ENCODE measurements around the gene SULT1A2. TPM values are rescaled to one million over a fixed set of nuclear protein-coding genes. Genes with fewer than 3 reads are reported as not detected.

Gene SULT1A2
- total and polyA plus RNA-seq, 2 of the 13 experiments (the other 11 are each of a cell fraction or from before 2014, with no cell fraction given), result 33.0 to 34.2 TPM

GRCh38 chr16:28596115-28596630 is 677 bp downstream of the SULT1A2 start (continued):
- TF ChIP-seq ZNF232 (CRISPR knock-in tag; IDR thresholded peaks at IDR 0.05; ENCODE audit: borderline replicate concordance) (no peak), ZNF652 (CRISPR knock-in tag; IDR thresholded peaks at IDR 0.05; ENCODE audit: borderline replicate concordance, low read depth) (no peak), ZNF501 (CRISPR knock-in tag; IDR thresholded peaks at IDR 0.05) (peak; percentile 43; the same call in 1 of the 2 replicates), SRSF4 (IDR thresholded peaks at IDR 0.05; ENCODE audit: low read depth, low read length, poor library complexity, severe bottlenecking) (no peak), KLF15 (CRISPR knock-in tag; IDR thresholded peaks at IDR 0.05; ENCODE audit: borderline replicate concordance) (no peak), BCL6 (CRISPR knock-in tag; IDR thresholded peaks at IDR 0.05) (no peak), NFYC (CRISPR knock-in tag; IDR thresholded peaks at IDR 0.05) (no peak), ZBTB8A (CRISPR knock-in tag; IDR thresholded peaks at IDR 0.05; ENCODE audit: borderline replicate concordance, low read depth) (no peak), KLF6 (CRISPR knock-in tag; IDR thresholded peaks at IDR 0.05) (no peak), ZZZ3 (CRISPR knock-in tag; IDR thresholded peaks at IDR 0.05; ENCODE audit: borderline replicate concordance) (no peak), MTF1 (CRISPR knock-in tag; IDR thresholded peaks at IDR 0.05) (no peak), ZNF839 (CRISPR knock-in tag; IDR thresholded peaks at IDR 0.05; ENCODE audit: borderline replicate concordance) (no peak), GABPB1 (CRISPR knock-in tag; IDR thresholded peaks at IDR 0.05) (no peak), KDM4B (CRISPR knock-in tag; IDR thresholded peaks at IDR 0.05) (no peak), PAWR (CRISPR knock-in tag; IDR thresholded peaks at IDR 0.05; ENCODE audit: borderline replicate concordance) (no peak), ZNF124 (CRISPR knock-in tag; IDR thresholded peaks at IDR 0.05) (no peak), E2F5 (CRISPR knock-in tag; conservative IDR thresholded peaks at IDR 0.05) (no peak), ZNF335 (CRISPR knock-in tag; IDR thresholded peaks at IDR 0.05) (no peak), MYPOP (CRISPR knock-in tag; IDR thresholded peaks at IDR 0.05) (no peak), TBP (CRISPR knock-in tag; IDR thresholded peaks at IDR 0.05) (no peak), ZNF430 (CRISPR knock-in tag; IDR thresholded peaks at IDR 0.05) (no peak), MAFK (conservative IDR thresholded peaks at IDR 0.05 in 1 of 2, IDR thresholded peaks at IDR 0.05 in 1 of 2; ENCODE audit: low read length in 2 of 2) (peak; percentile 100), TGIF2 (CRISPR knock-in tag; IDR thresholded peaks at IDR 0.05) (no peak; the same call in 1 of the 2 replicates), MAF1 (CRISPR knock-in tag; IDR thresholded peaks at IDR 0.05; ENCODE audit: borderline replicate concordance) (no peak)
- TF ChIP-seq, protein P1, sequence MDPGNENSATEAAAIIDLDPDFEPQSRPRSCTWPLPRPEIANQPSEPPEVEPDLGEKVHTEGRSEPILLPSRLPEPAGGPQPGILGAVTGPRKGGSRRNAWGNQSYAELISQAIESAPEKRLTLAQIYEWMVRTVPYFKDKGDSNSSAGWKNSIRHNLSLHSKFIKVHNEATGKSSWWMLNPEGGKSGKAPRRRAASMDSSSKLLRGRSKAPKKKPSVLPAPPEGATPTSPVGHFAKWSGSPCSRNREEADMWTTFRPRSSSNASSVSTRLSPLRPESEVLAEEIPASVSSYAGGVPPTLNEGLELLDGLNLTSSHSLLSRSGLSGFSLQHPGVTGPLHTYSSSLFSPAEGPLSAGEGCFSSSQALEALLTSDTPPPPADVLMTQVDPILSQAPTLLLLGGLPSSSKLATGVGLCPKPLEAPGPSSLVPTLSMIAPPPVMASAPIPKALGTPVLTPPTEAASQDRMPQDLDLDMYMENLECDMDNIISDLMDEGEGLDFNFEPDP (CRISPR knock-in tag; conservative IDR thresholded peaks at IDR 0.05), result no peak
- TF ChIP-seq, protein P2, sequence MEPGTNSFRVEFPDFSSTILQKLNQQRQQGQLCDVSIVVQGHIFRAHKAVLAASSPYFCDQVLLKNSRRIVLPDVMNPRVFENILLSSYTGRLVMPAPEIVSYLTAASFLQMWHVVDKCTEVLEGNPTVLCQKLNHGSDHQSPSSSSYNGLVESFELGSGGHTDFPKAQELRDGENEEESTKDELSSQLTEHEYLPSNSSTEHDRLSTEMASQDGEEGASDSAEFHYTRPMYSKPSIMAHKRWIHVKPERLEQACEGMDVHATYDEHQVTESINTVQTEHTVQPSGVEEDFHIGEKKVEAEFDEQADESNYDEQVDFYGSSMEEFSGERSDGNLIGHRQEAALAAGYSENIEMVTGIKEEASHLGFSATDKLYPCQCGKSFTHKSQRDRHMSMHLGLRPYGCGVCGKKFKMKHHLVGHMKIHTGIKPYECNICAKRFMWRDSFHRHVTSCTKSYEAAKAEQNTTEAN (CRISPR knock-in tag; conservative IDR thresholded peaks at IDR 0.05), result no peak
